IMR-90 (cell line): ENCODE measurements around the gene HIF1A. TPM values are rescaled to one million over a fixed set of nuclear protein-coding genes. Genes with fewer than 3 reads are reported as not detected.

Experiments used
- ATAC-seq: fragments of 200-7000 bp; cut with Tn5 transposase; 2 replicates; pipeline ENCODE4 v1.9.1; 2020; ENCODE audit warnings: low read depth, mild to moderate bottlenecking, moderate library complexity
- BruUV-seq: library from RNA; stranded (reverse); fragments of 400-500 nt; replicated peaks from 2 replicates; lab custom pipeline; 2021; lab: Mats Ljungman, UMichigan
- CTCF ChIA-PET: fragments of 300-600 bp; formaldehyde crosslinking; extraction: SDS; loops from one replicate; lab custom pipeline; 2021; ENCODE audit warnings: antibody characterized with exemption; lab: Yijun Ruan, JAX
- POLR2A ChIA-PET: fragments of 300-600 bp; sonication (Branson Sonifier 250); formaldehyde crosslinking; loops from one replicate; lab custom pipeline; 2022; ENCODE audit warnings: antibody characterized with exemption; ENCODE audit not compliant: unreplicated experiment; lab: Charles Lee
- DNase-seq: peaks from one replicate; pipeline ENCODE4 v3.0.0; 2013
- H2AFZ ChIP-seq: replicated peaks from 2 replicates; pipeline ENCODE3; 2013; ENCODE audit warnings: low read length, mild to moderate bottlenecking; ENCODE audit not compliant: poor library complexity
- H2AK5ac ChIP-seq: 2 replicates; pipeline ENCODE4 v1.6.1; 2013; ENCODE audit warnings: low read depth, low read length, inconsistent platforms
- H2AK9ac ChIP-seq: replicated peaks from 2 replicates; pipeline ENCODE3; 2013; ENCODE audit warnings: mild to moderate bottlenecking, low read depth, low read length, moderate library complexity; ENCODE audit not compliant: poor library complexity
- H2BK120ac ChIP-seq: 2 replicates; pipeline ENCODE4 v1.6.1; 2013; ENCODE audit warnings: low read depth, low read length, inconsistent platforms
- H2BK15ac ChIP-seq: 3 replicates; pipeline ENCODE4 v1.6.1; 2013; ENCODE audit warnings: low read depth, low read length, inconsistent platforms
- H2BK20ac ChIP-seq: 2 replicates; pipeline ENCODE4 v1.6.1; 2013; ENCODE audit warnings: low read depth, mild to moderate bottlenecking, inconsistent platforms, low read length, moderate library complexity
- H2BK5ac ChIP-seq: 2 replicates; pipeline ENCODE4 v1.6.1; 2013; ENCODE audit warnings: mild to moderate bottlenecking, low read depth, low read length, inconsistent platforms; ENCODE audit not compliant: poor library complexity, severe bottlenecking
- H3K14ac ChIP-seq: replicated peaks from 2 replicates; pipeline ENCODE4 v1.6.1; 2013; ENCODE audit warnings: low read depth, low read length, inconsistent platforms
- H3K18ac ChIP-seq: 2 replicates; pipeline ENCODE4 v1.6.1; 2013; ENCODE audit warnings: low read depth, low read length, control low read depth
- H3K23ac ChIP-seq: 2 replicates; pipeline ENCODE4 v1.6.1; 2013; ENCODE audit warnings: low read depth, low read length, inconsistent platforms
- H3K27ac ChIP-seq: 2 replicates; pipeline ENCODE4 v1.5.1; 2013; ENCODE audit warnings: mild to moderate bottlenecking, control low read depth, low read length; ENCODE audit not compliant: insufficient read depth
- H3K27me3 ChIP-seq: 2 replicates; pipeline ENCODE4 v1.6.1; 2013; ENCODE audit warnings: low read length; ENCODE audit not compliant: control insufficient read depth, insufficient read depth
- H3K36me3 ChIP-seq: 2 replicates; pipeline ENCODE4 v1.6.1; 2013; ENCODE audit warnings: low read length, mixed read lengths; ENCODE audit not compliant: control insufficient read depth, insufficient read depth
- H3K4ac ChIP-seq: 2 replicates; pipeline ENCODE4 v1.6.1; 2013; ENCODE audit warnings: low read depth, low read length, inconsistent platforms
- H3K4me1 ChIP-seq: 2 replicates; pipeline ENCODE4 v1.6.1; 2013; ENCODE audit warnings: low read length, mixed read lengths; ENCODE audit not compliant: control insufficient read depth, insufficient read depth
- H3K4me2 ChIP-seq: 2 replicates; pipeline ENCODE4 v1.6.1; 2013; ENCODE audit warnings: low read depth, mild to moderate bottlenecking, control low read depth, low read length, moderate library complexity
- H3K4me3 ChIP-seq: 2 replicates; pipeline ENCODE4 v1.5.1; 2013; ENCODE audit warnings: low read depth, mild to moderate bottlenecking, control low read depth, low read length, moderate library complexity; ENCODE audit not compliant: insufficient read depth
- H3K56ac ChIP-seq: 2 replicates; pipeline ENCODE4 v1.6.1; 2013; ENCODE audit warnings: low read length, inconsistent platforms; ENCODE audit not compliant: insufficient read depth; ENCODE audit errors: extremely low read depth
- H3K79me1 ChIP-seq, 2 experiments: 2 replicates each; pipeline ENCODE4 v1.6.1; 2013; ENCODE audit warnings: low read length in 2 of 2, inconsistent platforms in 1 of 2, low read depth in 1 of 2
- H3K9ac ChIP-seq: 2 replicates; pipeline ENCODE4 v1.6.1; 2013; ENCODE audit warnings: low read depth, low read length, control low read depth
- H3K9me1 ChIP-seq: 2 replicates; pipeline ENCODE4 v1.6.1; 2013; ENCODE audit warnings: low read length, inconsistent platforms; ENCODE audit not compliant: insufficient read depth
- H3K9me3 ChIP-seq: 2 replicates; pipeline ENCODE4 v1.6.1; 2013; ENCODE audit warnings: low read length; ENCODE audit not compliant: control insufficient read depth, insufficient read depth
- H4K20me1 ChIP-seq: 2 replicates; pipeline ENCODE4 v1.6.1; 2013; ENCODE audit warnings: low read length, inconsistent platforms; ENCODE audit not compliant: insufficient read depth
- H4K5ac ChIP-seq: 2 replicates; pipeline ENCODE4 v1.6.1; 2013; ENCODE audit warnings: mild to moderate bottlenecking, low read depth, low read length, control low read depth
- H4K8ac ChIP-seq, 2 experiments: 2 replicates each; pipeline ENCODE4 v1.6.1; 2013; ENCODE audit warnings: low read depth in 2 of 2, low read length in 2 of 2, control low read depth in 1 of 2, inconsistent platforms in 1 of 2
- H4K91ac ChIP-seq: 2 replicates; pipeline ENCODE4 v1.6.1; 2013; ENCODE audit warnings: low read depth, low read length, inconsistent platforms; ENCODE audit not compliant: insufficient read depth
- BHLHE40 ChIP-seq: fragments of 150-350 bp; IDR thresholded peaks from 2 replicates; pipeline ENCODE4 v1.6.1; 2016; ENCODE audit warnings: mild to moderate bottlenecking, low read depth, low read length
- CEBPB ChIP-seq: IDR thresholded peaks from 2 replicates; pipeline ENCODE4 v1.6.1; 2012; ENCODE audit warnings: low read depth, low read length, improper control_type of control experiment
- CHD1 ChIP-seq: IDR thresholded peaks from 2 replicates; pipeline ENCODE4 v1.6.1; 2012; ENCODE audit warnings: low read depth, low read length, improper control_type of control experiment
- CTCF ChIP-seq: conservative IDR thresholded peaks from 2 replicates; pipeline ENCODE4 v1.5.1; 2012; ENCODE audit warnings: mild to moderate bottlenecking, low read depth, low read length, improper control_type of control experiment
- ELK1 ChIP-seq: fragments of 150-350 bp; IDR thresholded peaks from 2 replicates; pipeline ENCODE4 v1.6.1; 2016; ENCODE audit warnings: low read depth, mild to moderate bottlenecking, low read length, moderate library complexity, borderline replicate concordance
- FOS ChIP-seq: fragments of 150-350 bp; IDR thresholded peaks from 2 replicates; pipeline ENCODE4 v1.6.1; 2016; ENCODE audit warnings: low read depth, low read length
- MAFK ChIP-seq: IDR thresholded peaks from 2 replicates; pipeline ENCODE4 v1.6.1; 2012; ENCODE audit warnings: low read depth, low read length, improper control_type of control experiment
- MXI1 ChIP-seq: IDR thresholded peaks from 2 replicates; pipeline ENCODE4 v1.6.1; 2012; ENCODE audit warnings: low read depth, mild to moderate bottlenecking, low read length, moderate library complexity, borderline replicate concordance
- NFE2L2 ChIP-seq: fragments of 150-350 bp; IDR thresholded peaks from 2 replicates; pipeline ENCODE4 v1.6.1; 2016; ENCODE audit warnings: low read depth, mild to moderate bottlenecking, low read length
- RAD21 ChIP-seq: IDR thresholded peaks from 2 replicates; pipeline ENCODE4 v1.6.1; 2012; ENCODE audit warnings: low read length, improper control_type of control experiment
- RCOR1 ChIP-seq: IDR thresholded peaks from 2 replicates; pipeline ENCODE4 v1.6.1; 2012; ENCODE audit warnings: mild to moderate bottlenecking, low read length, improper control_type of control experiment; ENCODE audit not compliant: insufficient replicate concordance
- SMC3 ChIP-seq: fragments of 150-350 bp; IDR thresholded peaks from 2 replicates; pipeline ENCODE4 v1.6.1; 2016; ENCODE audit warnings: low read depth, mild to moderate bottlenecking, antibody characterized with exemption, low read length, moderate library complexity
- WGBS, 2 experiments: methylation state at CpG; one replicate each; pipeline versions ENCODE4 v1.1.5 to v1.1.7; 2013; ENCODE audit warnings: missing lambda C conversion rate in 2 of 2; ENCODE audit not compliant: insufficient read length in 1 of 2; ENCODE audit errors: extremely low coverage in 2 of 2; 5-methylcytosine and 5-hydroxymethylcytosine counted together
- dilution Hi-C: fragments of 300-500 bp; cut with HindIII; formaldehyde crosslinking; loops from one replicate; pipeline ENCODE4 v1.14.3; 2018; ENCODE audit warnings: low sequenced_read_pairs; ENCODE audit not compliant: unreplicated experiment
- in situ Hi-C: fragments of 300-500 bp; cut with MboI; formaldehyde crosslinking; loops from 3 replicates; pipeline ENCODE4 v1.14.3; 2019; ENCODE audit warnings: low sequenced_read_pairs, inconsistent platforms, mixed read lengths
- intact Hi-C: fragments of 100-400 bp; cut with micrococcal nuclease; formaldehyde crosslinking; loops from 2 replicates; pipeline ENCODE4 v1.10.0; 2022
- polyA plus RNA-seq, 3 experiments: library from polyadenylated mRNA; depleted of rRNA; stranded (reverse); fragments of >200 nt; gene quantifications; 2 replicates each; pipeline ENCODE4 v1.2.3, GENCODE V29; 2012; ENCODE audit warnings: low replicate concordance in 1 of 3
- total RNA-seq: library from RNA; depleted of rRNA; stranded (reverse); fragments of >200 nt; gene quantifications from 2 replicates; pipeline ENCODE4 v1.2.3, GENCODE V29; 2012

Gene HIF1A
- total and polyA plus RNA-seq, 2 of the 4 experiments (the other 2 are of a cell fraction), result 128 to 301 TPM

- dilution Hi-C loops, result no loop called here
These were observed 598 bp downstream of the HIF1A start for GRCh38 chr14:61695695-61696527.

More at GRCh38 chr14:61695695-61696527, 598 bp downstream of the HIF1A start:
- Histone ChIP-seq H4K91ac (peak overlapping the region; percentile 75), H3K18ac (peak overlapping the region; percentile 62), H2BK20ac (0 out of 2 replicates have a peak overlapping the region, but pooled peaks have one; percentile 3), H3K4me3 (peak overlapping the region; percentile 94), H4K5ac (peak overlapping the region; percentile 26), H4K8ac (peak overlapping the region; percentile 53 to 78; a peak in 3 of 4 replicates), H2BK15ac (peak overlapping the region; percentile 50; the same call in 1 of the 3 replicates), H3K4me1 (no peaks in the 10 kb centered on the region; the same call in none of the 2 replicates), H3K27ac (peak overlapping the region; percentile 90), H2AK5ac (peak overlapping the region; percentile 88), H3K79me1 (peaks cover 0 to 8% of the 10 kb centered on the region in 2 experiments; a peak in 2 of 4 replicates), H2BK120ac (peak overlapping the region; percentile 70), H2BK5ac (peak overlapping the region; percentile 90), H3K14ac (peak overlapping the region; percentile 73), H3K23ac (peak overlapping the region; percentile 81), H3K4me2 (peak overlapping the region; percentile 17; the same call in 1 of the 2 replicates), H3K36me3 (no peaks in the 10 kb centered on the region; the same call in 1 of the 2 replicates), H3K4ac (peak overlapping the region; percentile 84), H3K27me3 (no peaks in the 10 kb centered on the region), H3K9me1 (no peaks in the 10 kb centered on the region), H3K9ac (peak overlapping the region; percentile 97), H3K56ac (peak overlapping the region; percentile 90), H2AK9ac (peak overlapping the region; percentile 97), H3K9me3 (no peaks in the 10 kb centered on the region), H2AFZ (peak overlapping the region; percentile 90), H4K20me1 (peaks cover 52% of the 10 kb centered on the region)
- ChIA-PET CTCF (no interaction called here), POLR2A (interaction anchor here (0.6 to 1.3 kb wide), 5 partner anchors 10 to 149 kb away, joined by 3 to 7 read pairs (median 5); no protein-coding TSS in a partner anchor)
- in situ Hi-C loops (no loop called here), intact Hi-C loops (loop anchor here (1.0 to 5.0 kb wide), 5 partner anchors 75 to 234 kb away; no protein-coding TSS in a partner anchor)
- ATAC-seq (peak; percentile 31), DNase-seq (peak; percentile 47)
- WGBS, 2 experiments, result 0% methylated on average over 16 of the region's 70 CpGs; no CpG with 5 or more reads in 1 of the 2 experiments
- TF ChIP-seq BHLHE40 (no peak), NFE2L2 (no peak), ELK1 (no peak), CEBPB (no peak), MXI1 (peak; percentile 64; the same call in 1 of the 2 replicates), MAFK (no peak), SMC3 (no peak), FOS (no peak), CHD1 (0 out of 2 replicates have a peak, but pooled peaks have one; percentile 1), RCOR1 (no peak), RAD21 (0 out of 2 replicates have a peak, but pooled peaks have one; percentile 12), CTCF (no peak)
- BruUV-seq, result no TSS peak
